GM12801 (cell line): ENCODE results near the gene PNMA8A.

Experiments used
- TF ChIP-seq, protein P1 (sequence below): IDR thresholded peaks from one replicate; pipeline ENCODE4 v1.5.1; 2011; ENCODE audit warnings: control low read depth; ENCODE audit not compliant: insufficient read length; ENCODE audit errors: extremely low read depth

Gene PNMA8A

GRCh38 chr19:46460055-46460454, 11.3 kb downstream of the PNMA8A start:
- TF ChIP-seq, protein P1, sequence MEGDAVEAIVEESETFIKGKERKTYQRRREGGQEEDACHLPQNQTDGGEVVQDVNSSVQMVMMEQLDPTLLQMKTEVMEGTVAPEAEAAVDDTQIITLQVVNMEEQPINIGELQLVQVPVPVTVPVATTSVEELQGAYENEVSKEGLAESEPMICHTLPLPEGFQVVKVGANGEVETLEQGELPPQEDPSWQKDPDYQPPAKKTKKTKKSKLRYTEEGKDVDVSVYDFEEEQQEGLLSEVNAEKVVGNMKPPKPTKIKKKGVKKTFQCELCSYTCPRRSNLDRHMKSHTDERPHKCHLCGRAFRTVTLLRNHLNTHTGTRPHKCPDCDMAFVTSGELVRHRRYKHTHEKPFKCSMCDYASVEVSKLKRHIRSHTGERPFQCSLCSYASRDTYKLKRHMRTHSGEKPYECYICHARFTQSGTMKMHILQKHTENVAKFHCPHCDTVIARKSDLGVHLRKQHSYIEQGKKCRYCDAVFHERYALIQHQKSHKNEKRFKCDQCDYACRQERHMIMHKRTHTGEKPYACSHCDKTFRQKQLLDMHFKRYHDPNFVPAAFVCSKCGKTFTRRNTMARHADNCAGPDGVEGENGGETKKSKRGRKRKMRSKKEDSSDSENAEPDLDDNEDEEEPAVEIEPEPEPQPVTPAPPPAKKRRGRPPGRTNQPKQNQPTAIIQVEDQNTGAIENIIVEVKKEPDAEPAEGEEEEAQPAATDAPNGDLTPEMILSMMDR: no peak

DNA sequence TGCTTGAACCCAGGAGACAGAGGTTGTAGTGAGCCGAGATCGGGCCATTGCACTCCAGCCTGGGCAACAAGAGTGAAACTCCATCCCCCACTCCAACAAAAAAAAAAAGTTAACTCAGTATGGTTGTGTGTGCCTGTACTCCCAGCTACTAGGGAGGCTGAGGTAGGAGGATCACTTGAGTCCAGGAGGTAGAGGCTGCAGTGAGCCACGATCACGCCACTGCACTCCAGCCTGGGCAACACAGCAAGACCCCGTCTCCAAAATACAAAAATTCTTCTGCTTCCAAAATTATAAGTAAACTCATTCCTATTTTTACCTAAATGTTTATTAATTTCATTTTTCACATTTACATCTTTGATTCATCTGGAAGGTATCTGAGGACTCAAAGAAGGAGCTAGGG, 14.4 kb downstream of the PNMA8A start:
- TF ChIP-seq, protein P1: no peak

- TF ChIP-seq, protein P1: no peak
Observed at GRCh38 chr19:46454244-46454643, 17.1 kb downstream of the PNMA8A start.

GRCh38 chr19:46453661-46454060, 17.7 kb downstream of the PNMA8A start:
- TF ChIP-seq, protein P1: no peak

DNA sequence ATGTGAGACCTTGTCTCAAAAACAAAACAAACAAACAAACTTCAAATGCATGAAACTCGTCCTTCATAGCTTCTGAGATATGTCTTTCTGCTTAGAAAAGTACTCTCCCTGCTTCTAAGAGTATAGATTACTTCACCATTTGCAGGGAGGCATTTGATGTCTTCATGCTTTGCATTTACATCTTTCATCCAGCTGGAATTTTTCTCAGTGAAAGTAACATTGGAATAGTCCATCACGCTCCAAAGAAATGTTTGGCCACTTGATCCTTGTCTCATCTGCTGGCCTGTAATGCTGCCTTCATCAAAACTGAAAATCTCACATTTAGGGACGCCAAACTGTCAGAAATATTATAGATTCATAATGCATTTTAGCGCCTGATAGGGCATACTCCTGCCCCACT, 19.2 kb downstream of the PNMA8A start:
- TF ChIP-seq, protein P1: no peak

GRCh38 chr19:46451352-46451751, 20.0 kb downstream of the PNMA8A start:
- TF ChIP-seq, protein P1: no peak

GRCh38 chr19:46450737-46451136, 20.6 kb downstream of the PNMA8A start:
- TF ChIP-seq, protein P1: no peak

DNA sequence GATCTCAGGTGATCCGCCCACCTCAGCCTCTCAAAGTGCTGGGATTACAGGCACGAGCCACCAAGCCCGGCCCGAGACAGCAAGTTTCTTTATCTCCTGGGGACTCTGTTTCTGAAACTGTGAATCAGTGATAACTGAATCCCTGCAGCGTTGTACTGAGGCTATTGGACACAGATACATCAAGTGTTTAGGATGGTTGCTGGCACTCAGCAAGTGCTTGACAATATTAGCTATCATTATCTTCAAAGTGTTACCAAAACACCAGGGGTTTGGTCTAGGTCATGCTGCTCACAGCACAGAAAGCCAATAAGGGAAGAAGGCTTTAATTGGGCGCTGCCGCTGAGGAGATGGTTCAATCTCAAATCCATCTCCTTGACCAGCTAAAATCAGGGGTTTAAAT, 22.1 kb downstream of the PNMA8A start:
- TF ChIP-seq, protein P1: no peak
